Iris pigment epithelial cell (primary cell): ENCODE data around the gene PRSS22.

Experiments
- DNase-seq: peaks from one replicate; pipeline ENCODE4 v3.0.0-alpha.2; 2011; ENCODE audit warnings: low read depth

Gene PRSS22

GRCh38 chr16:2829501-2830354, 28.2 kb downstream of the PRSS22 start, which contains the start of gene ZG16B:
ZG16B (plus strand) TSS chr16:2830303; CDS start chr16:2830442, 139 bp downstream.
- peak; percentile 24 for DNase-seq

GRCh38 chr16:2828876-2829430, 29.0 kb downstream of the PRSS22 start:
- DNase-seq = no peak

GRCh38 chr16:2828521-2828840, 29.5 kb downstream of the PRSS22 start:
- no peak for DNase-seq

- DNase-seq = no peak
Measured at GRCh38 chr16:2827831-2828520, 30.0 kb downstream of the PRSS22 start.

GRCh38 chr16:2827374-2827791, 30.6 kb downstream of the PRSS22 start:
- no peak for DNase-seq

- DNase-seq = no peak
Measured at GRCh38 chr16:2826591-2827373, 31.2 kb downstream of the PRSS22 start.

GRCh38 chr16:2825906-2826305, 32.1 kb downstream of the PRSS22 start:
- no peak for DNase-seq

- no peak for DNase-seq
Measured at GRCh38 chr16:2825049-2825742, 32.8 kb downstream of the PRSS22 start.

GRCh38 chr16:2824626-2825025, 33.3 kb downstream of the PRSS22 start:
- DNase-seq = no peak

GRCh38 chr16:2822496-2822895, 35.5 kb downstream of the PRSS22 start:
- DNase-seq = no peak

GRCh38 chr16:2822158-2822495, 35.8 kb downstream of the PRSS22 start:
- DNase-seq = no peak

GRCh38 chr16:2821487-2822157, 36.3 kb downstream of the PRSS22 start:
- no peak for DNase-seq

GRCh38 chr16:2820836-2821486, 37.0 kb downstream of the PRSS22 start:
- no peak for DNase-seq

- no peak for DNase-seq
Measured at GRCh38 chr16:2819939-2820835, 37.8 kb downstream of the PRSS22 start.

GRCh38 chr16:2819179-2819938, 38.6 kb downstream of the PRSS22 start:
- no peak for DNase-seq

GRCh38 chr16:2818272-2818876, 39.6 kb downstream of the PRSS22 start:
- DNase-seq = no peak

GRCh38 chr16:2817340-2818271, 40.4 kb downstream of the PRSS22 start:
- no peak for DNase-seq
